HG02610 (cell line): Measurements from ENCODE around the gene CREB5.

Source experiments
- ATAC-seq: cut with Tn5 transposase; IDR thresholded peaks from one replicate; pipeline ENCODE4 v1.9.1; 2021; ENCODE audit warnings: mild to moderate bottlenecking, moderate library complexity; ENCODE audit not compliant: unreplicated experiment

CREB5 gene

DNA sequence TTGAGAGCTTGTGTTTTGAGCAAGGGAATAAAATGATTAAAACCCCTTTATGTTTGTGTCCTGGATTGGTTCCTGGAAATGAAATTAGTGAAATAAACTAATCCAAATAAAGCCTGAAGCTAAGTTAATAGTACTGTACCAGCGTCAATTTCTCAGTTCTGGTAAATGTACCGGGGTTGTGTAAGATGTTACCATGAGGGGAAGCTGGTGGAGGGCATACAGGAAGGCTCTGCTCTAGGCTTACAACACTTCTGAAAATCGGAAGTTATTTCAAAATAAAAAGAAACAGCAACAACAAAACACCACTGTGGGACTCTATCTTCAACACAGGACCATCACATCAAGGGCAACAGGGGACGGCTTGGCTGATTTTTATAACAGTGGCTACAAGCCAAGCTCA is 257.0 kb downstream of the CREB5 start:
- no peak for ATAC-seq

DNA sequence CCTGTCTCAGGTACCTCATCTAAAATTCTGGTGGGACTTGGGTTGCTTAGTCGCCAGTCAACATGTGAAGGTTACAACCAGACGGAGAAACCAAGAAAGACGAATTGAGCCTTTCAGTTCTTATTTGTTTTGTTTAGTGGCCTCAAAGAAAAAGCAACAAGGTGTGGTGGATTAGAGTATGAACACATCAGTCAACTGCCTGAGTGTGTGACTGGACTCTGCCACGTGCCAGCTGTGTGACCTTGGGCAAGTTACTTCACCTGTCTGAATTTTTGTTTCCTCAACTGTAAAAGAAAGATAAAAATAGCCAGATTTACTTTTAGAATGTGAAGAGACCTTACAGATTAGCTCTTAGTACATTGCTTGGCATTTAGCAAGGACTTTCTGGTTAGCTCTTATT is 259.2 kb downstream of the CREB5 start:
- no peak for ATAC-seq

DNA sequence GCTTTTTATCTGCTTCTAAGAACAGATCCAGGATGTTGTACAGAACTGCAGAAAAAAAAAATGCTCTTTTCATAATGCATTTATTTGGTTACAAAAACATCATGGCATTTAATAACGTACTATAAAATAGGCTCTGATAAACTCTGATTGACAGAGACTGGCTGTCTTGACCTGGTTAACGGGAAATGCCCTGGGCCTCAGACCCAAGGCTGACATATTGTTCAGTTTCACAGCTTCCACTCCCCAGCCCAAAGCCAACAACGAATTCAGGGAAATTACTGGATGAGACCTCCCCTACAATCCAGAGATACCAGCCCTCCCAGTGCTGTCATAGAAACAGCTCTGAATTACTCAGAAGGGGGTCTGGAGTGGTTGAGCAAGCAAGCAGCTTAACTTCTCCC is 260.1 kb downstream of the CREB5 start:
- no peak for ATAC-seq

DNA sequence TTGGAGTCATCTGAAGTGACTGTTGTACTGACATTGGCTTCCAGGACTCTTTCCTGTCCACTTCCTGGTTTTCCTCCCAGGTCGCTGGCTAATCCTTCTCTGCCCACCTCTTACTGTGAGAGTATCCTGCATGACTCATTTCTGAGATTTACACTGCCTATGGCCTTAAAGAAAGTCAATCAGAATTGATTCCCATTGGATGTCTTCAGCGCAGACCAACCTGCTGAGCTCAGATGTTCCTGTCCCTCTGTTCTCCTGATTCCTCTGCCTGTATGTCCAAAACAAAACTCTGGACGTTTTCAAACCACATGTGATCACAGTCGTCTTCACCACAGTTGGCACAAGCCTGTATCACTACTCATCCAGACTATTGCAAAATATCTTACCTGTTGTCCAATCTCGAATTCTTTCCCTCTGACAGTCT is 262.1 kb downstream of the CREB5 start:
- no peak for ATAC-seq

DNA sequence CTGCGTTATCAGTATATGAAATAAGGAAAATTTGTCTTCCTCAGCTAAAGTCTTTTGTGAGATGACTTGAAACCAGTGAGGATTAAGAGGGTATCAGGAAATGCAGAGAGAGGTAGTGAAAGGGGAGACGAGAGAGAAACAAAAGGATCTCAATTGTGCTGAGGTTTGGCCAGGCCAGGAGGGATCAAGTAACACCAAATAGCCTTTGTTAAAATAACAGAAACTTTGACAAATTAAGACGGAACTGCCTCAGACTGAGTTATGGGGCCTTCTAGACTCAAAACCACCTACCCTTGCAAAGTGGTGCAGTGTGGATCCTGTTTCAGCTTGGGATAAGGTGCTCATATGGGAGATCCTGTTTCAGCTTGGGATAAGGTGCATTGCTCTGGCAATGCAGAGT is 263.1 kb downstream of the CREB5 start:
- no peak for ATAC-seq

DNA sequence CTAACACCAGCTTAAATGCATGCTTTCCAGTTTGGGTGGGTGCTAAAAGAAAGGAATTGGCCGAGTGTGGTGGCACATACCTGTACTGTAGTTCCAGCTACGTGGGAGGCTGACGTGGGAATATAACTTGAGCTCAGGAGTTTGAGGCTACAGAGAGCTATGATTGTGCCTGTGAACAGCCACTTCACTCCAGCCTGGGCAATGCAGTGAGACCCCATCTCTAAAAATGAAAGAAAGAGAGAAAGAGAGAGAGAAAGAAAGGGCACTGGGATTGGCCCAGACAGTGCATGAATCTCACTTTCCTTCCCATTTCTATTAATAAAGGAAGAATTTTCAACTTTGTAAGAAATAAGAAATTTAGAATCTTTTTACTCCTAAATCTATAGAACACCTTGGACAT is 265.4 kb downstream of the CREB5 start:
- no peak for ATAC-seq

DNA sequence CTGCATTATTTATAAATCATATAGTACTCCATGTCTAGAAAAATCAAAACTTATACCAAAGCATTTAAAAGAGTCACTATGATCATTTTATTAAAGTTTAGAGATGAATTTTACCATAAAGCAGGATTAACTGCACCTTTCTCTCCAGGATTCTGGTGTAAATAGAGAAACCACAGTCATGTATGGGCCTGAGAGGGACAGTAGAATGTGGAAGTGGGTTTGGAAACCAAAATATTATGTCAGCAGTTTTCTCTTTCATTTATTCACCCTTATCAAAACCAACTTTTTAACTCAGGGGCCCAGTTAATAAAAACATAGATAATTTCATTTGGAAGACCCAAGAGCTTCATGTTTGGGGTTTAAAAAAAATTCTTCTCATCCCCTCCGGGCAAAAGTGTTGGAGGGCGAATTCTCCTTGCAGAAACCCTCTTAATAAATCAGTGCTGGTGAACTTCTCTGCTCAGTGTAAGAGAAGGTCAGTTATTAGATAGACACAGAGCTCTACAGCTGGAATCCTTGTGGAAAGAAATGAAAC is 266.2 kb downstream of the CREB5 start:
- no peak for ATAC-seq

DNA sequence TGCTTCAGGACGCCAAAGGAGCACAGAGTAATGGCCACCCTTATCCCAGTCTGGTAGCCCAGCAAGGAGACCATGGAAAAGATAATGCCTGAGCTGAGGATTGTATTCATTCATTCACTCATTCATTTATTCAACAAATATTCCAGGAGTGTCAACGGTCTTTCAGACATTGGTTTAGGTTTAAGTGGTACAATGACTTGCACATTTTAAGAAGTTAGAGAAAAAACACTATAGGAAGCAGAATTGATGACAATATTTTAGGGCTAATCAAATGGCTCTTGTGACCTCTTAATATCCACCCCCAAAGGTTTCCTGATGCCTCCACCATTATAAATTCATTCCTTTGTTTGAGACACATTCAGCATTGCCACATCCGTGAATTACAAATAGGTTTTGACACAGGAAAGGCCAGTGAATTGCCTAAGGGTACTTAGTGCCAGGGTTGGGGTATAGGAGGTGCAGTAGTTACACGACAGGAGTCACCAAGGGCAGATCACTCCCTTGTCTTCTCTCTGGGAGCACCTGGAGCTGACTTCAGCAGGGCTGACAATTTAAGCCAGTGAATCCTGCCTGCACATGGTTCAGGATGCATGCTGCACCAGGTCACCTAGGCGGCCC is 269.5 kb downstream of the CREB5 start:
- no peak for ATAC-seq

DNA sequence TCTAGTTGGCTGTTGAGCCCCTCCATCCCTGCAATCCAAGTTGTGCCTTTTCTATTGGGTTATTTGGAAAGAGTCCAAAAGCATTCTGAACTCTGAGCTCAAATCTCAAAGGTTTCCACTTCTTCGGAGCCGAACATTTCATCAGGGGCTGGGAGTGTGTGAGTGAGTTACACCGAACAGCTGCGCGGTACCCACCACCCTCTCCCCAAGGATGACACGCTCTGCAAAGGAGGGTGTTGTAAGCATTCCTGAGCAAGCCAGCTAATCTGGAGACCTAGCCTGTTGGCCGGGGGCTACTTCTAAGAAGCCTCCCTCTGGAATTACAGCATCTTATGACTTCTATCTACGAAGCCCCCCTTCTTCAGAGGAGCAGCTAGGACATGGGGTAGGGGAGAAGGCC is 270.5 kb downstream of the CREB5 start:
- no peak for ATAC-seq

DNA sequence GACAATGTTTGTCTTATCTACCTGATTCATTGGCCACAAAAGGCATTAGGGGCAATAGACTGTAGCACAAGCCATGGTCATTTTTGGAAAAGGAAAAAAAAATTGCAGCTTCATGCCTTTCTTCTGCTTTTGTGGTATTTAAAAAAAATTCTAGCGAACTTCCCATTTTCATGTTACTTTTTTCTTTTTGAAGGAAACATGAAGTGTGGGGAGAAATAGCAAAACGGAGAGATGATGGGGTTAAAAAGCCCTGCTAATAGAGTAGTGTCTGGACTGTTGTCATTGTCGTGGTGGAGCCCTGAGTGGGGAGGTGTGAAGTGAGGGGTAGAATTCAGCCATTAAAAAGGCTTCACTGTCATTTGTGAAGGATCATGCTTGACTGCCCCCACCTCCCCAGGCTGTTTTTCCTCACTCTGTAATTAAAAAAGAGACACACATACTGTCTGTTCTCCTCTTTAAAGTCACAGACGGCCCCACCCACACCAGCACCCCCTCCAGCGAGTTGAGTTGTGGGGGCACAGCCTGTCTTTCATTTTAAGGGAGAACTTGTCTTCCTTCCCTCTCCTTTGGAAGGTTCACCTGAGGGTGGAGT is 272.4 kb downstream of the CREB5 start:
- ATAC-seq, result no peak

DNA sequence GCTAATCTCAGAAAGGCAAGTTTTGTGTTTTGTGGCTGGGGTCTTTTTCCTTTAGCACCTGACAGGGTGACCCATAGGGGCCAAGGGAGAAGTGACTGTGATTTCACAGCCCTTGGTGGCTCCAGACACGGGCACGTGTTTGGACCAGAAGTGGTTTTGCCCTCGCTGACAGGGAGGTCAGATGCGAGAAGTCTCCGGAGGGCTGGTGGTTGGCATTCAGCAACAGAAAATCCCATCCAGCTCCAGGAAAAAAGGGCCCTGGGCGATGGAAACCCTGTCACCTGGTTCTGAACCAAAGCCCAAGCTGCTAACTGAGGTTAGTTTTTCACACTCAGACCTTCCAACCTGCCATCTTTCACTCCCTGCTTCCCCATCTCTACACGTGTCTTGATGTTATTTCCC is 272.9 kb downstream of the CREB5 start:
- ATAC-seq, result peak; percentile 40

DNA sequence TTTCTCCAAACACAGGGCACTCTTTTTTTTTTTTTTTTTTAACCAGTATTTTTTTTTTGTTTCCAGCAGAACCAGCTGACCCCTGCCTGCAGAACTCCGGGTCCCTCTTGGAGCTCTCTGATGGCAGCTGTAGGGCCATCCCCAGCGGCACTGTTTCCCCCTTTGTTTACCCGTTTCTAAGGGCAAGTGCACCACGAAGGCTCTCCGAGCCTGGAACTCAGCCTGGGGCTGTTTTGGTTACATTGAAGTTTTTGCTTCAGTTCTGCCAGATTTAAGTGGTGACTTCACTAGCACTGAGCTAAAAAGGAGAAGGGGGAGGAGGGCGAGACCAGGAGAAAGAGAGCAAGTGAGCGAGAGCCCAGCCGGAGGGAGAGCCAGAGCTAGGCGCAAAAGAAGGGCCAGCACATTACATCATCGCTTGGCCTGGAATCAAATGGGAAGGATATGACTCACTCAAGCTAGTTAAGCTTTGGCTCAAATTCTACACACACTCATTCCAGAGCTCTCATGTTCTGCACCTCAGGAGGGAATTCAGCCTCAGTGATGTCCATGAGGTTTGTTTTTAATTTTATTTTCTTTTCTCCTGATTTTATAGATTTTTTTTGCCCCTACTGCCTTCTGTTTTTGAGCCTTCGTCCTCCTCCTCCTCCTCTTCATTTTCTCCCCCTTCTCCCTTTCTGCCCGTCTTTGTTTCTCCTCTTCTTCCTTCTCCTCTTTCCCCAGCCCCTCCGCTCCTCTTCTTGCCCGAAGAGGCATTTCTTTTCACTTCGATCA is 273.5 kb downstream of the CREB5 start:
- peak; percentile 68 for ATAC-seq

DNA sequence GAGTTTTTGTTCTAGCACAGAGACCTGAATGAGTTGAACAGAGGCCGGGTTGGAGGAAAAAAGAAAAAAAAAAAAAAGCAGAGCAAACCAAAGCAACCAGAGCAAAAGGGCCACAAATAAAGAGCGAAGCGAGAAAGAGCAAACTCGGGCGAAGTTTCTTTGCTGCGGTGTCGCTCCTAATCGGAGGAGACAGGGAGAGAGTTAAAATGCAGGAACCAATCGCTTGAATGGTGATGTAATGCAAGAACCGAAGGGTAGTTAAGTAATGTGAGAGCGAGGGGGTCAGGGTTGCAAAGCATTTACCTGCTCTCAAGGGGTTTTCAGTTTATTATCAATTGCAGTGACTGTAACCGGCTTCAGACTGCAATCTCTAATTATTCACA is 274.1 kb downstream of the CREB5 start:
- no peak for ATAC-seq

DNA sequence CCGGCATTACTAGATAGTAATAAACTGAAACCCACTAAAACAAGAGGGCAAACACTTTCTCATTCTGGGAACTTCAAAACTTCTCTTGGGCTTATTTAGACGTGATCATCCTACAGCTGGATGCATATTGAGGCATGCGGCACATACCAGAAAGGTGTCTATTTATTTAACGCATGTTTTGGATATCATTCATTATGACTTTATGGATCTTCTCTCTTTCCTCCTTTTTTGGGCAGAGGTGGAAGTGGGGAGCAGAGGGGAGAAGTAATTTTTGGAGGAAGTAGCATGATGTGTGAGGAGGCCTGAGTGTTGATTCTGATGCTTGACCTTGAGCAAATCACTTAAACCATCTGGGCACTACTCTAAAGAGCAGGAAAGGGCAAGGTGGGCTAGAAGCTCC is 275.2 kb downstream of the CREB5 start:
- ATAC-seq, result no peak

DNA sequence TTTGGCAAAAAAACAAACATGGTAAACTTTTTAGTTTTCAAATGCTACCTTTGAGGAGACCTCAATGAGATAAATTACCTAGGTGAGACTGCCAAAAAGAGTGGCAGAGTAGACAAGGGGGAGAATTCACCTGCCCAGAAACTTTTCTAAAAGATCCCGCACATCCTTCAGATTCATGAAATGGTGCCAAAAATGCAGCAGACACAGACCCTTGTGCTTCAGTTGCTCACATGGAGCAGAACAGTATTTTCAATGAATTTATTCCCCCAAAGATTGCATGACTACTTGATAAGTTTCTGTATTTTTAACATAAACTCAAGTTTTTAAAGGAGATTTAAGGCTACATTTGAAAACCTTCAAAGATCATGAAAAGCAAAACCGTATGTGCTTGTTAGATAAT is 275.9 kb downstream of the CREB5 start:
- ATAC-seq, result no peak

DNA sequence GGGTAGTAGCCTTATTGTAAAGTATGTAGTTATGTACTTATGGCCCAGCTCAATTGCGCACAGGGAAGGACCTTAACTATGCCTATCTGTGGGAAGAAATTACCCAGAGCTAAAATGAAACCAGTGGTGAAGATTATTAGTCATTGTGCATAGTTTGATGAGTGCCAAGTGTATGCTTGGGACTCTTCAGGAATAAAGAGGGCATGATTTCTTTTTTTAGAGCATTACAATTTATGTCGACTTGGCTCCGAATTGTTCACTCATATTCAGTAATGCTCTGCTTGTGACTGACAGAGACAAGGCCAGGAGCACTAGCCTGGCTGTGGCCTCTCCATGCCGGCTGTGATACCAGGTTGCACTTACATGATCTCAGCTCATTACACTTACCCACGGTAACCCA is 276.3 kb downstream of the CREB5 start:
- no peak for ATAC-seq

DNA sequence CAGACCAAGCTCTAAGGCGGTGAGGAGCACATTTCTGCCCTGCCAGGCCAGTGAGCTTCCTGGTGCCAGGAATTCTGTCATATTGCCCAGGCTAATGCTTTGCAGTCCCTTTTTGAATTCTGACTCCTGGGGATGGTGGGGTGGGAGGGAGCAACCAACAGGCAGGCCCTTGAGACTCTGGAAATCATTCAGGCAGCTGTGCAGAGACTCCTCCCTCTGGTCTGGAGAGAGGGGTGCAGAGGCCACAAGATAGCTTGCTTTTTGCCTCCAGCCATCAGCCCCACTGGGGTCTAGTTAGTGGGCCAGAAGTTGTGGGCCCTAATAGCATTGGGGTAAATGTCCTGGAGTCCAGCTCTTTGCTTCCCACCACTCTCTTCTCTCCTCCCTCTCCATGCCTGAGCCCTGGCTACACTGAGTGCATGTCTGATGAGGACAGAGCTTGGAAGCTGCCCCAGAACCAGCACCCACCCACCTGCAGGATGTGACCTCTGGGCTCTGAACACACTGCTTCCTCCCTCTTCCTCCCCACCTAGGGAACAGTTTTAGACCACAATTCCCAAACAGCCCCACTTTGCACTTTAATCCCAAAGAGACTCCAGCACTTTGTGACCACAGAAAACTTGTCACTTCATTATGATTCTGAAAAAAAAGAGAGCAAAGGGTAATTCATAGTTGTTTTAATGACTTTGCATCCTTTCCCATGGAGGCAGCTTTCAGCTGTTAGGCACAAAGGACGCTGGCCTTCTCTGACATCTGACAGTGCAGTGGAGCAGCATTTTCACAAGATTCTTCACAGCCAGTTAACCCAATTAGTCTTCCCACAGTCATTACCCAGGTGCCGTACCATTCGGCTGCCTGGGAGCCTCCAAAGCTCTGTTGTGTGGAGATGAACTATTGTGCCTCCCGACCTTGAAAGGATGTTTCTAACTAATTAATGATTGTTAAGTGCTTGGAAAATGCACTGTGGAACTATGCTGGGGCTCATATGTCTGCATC is 283.3 kb downstream of the CREB5 start:
- ATAC-seq, result no peak

DNA sequence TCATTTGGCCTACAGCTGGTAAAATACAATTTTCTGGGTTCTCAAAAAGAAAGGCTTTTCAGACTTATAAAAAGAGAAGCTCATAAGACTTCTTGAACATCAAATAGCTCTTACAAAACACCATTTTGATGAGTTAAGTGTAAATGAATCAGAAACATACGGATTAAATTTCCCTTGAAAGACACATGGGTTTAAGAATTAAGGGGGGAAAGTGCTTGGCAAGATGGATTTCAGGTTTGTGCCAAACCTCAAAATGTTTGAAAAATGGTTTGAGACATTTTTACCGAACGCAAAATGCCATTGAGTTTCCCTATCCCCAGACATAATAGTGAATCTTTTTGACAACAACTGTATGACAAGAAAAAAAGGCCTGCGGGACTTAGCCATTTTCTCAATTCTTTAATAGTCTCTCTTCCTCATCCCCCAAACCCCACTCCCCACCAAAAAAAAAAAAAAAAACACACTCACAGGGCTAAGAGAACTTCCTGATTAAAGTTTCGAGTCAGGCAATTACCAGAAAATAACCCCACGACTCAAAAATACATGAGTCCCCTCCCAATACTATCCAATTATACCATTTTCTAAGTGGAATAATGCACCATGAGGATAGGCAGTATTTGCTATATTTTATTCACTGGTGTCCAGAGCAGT is 285.7 kb downstream of the CREB5 start:
- no peak for ATAC-seq

DNA sequence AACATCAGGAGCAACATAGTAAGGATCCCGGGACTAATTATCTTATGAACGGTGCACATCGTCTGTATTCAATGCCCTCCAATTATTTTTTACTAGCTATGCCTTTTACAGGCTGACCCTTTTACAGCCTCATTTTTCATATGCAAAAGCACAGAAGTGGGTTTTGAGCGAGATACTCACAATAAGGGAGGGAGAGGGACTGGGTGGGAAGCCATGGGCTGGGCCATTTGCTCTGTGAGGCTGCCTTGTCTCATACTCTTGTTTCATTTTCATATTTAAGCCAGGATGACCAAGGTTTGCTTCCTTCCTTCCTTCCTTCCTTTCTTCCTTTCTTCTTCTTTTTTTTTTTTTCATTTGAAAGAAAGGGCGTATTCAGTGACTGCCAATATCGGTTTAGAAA is 286.5 kb downstream of the CREB5 start:
- peak; percentile 44 for ATAC-seq

DNA sequence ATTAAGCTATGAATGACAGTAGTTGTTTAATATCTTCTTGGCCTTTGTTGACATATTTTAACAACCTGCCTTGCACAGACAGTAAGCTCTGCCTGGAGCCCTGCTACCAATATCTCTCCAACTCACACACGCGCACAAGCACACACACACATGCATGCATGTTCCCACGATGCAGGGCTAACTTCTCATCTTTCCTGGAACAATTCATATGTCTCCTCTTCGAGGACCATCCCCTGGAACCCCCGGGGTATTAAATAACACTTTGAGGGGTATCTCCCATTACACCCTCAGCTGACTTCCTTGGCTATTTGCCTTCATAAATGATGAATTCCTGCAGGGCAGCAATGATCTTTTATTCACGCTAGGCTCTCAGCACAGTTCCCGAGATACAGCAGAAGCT is 287.8 kb downstream of the CREB5 start:
- no peak for ATAC-seq
